Measurements from ENCODE around the gene DLX2.

The DLX2 gene

GRCh38 chr2:172107690-172108586 lies 5.2 kb upstream of the DLX2 start:
- H3K4me3 ChIP-seq (ENCODE audit: low read depth, low read length): no peak overlapping the region

GRCh38 chr2:172106108-172106961 lies 3.6 kb upstream of the DLX2 start:
- H3K4me3 ChIP-seq (ENCODE audit: low read depth, low read length): peak overlapping the region; percentile 18

- H3K4me3 ChIP-seq (ENCODE audit: low read depth, low read length): no peak overlapping the region
Observed at GRCh38 chr2:172105471-172106107, 2.9 kb upstream of the DLX2 start.

- no peak overlapping the region for H3K4me3 ChIP-seq (ENCODE audit: low read depth, low read length)
Observed at GRCh38 chr2:172103471-172104272, 972 bp upstream of the DLX2 start.

- H3K4me3 ChIP-seq (ENCODE audit: low read depth, low read length): peak overlapping the region; percentile 37
Observed at GRCh38 chr2:172101821-172102390, 794 bp downstream of the DLX2 start.

GRCh38 chr2:172100935-172101820 lies 1.5 kb downstream of the DLX2 start:
- no peak overlapping the region for H3K4me3 ChIP-seq (ENCODE audit: low read depth, low read length)

GRCh38 chr2:172100080-172100934 lies 2.4 kb downstream of the DLX2 start:
- H3K4me3 ChIP-seq (ENCODE audit: low read depth, low read length): no peak overlapping the region

- no peak overlapping the region for H3K4me3 ChIP-seq (ENCODE audit: low read depth, low read length)
Observed at GRCh38 chr2:172099472-172100079, 3.1 kb downstream of the DLX2 start.

- no peak overlapping the region for H3K4me3 ChIP-seq (ENCODE audit: low read depth, low read length)
Observed at GRCh38 chr2:172098650-172099471, 3.8 kb downstream of the DLX2 start.

- H3K4me3 ChIP-seq (ENCODE audit: low read depth, low read length): no peak overlapping the region
Observed at GRCh38 chr2:172098287-172098649, 4.4 kb downstream of the DLX2 start.

- no peak overlapping the region for H3K4me3 ChIP-seq (ENCODE audit: low read depth, low read length)
Observed at GRCh38 chr2:172097557-172098131, 5.1 kb downstream of the DLX2 start.

GRCh38 chr2:172096626-172097547 lies 5.8 kb downstream of the DLX2 start:
- no peak overlapping the region for H3K4me3 ChIP-seq (ENCODE audit: low read depth, low read length)

GRCh38 chr2:172095905-172096625 lies 6.6 kb downstream of the DLX2 start:
- H3K4me3 ChIP-seq (ENCODE audit: low read depth, low read length): no peak overlapping the region

GRCh38 chr2:172095146-172095904 lies 7.4 kb downstream of the DLX2 start:
- H3K4me3 ChIP-seq (ENCODE audit: low read depth, low read length): peak overlapping the region; percentile 8
